RWPE2 (cell line): Measurements from ENCODE around the gene RPL18A.

Source experiments
- ATAC-seq: fragments of 200-7000 bp; cut with Tn5 transposase; 3 replicates; pipeline ENCODE4 v1.9.1; 2021; ENCODE audit warnings: low read depth
- DNase-seq: peaks from one replicate; pipeline ENCODE4 v3.0.0-alpha.2; 2020; ENCODE audit warnings: low spot score
- H3K27ac ChIP-seq: fragments of 450-650 bp; 2 replicates; pipeline ENCODE4 v1.5.1; 2017; ENCODE audit warnings: mild to moderate bottlenecking; ENCODE audit not compliant: poor library complexity, severe bottlenecking
- H3K27me3 ChIP-seq: fragments of 250-450 bp; sonication (Bioruptor Pico); 2 replicates; pipeline ENCODE4 v1.5.1; 2021; ENCODE audit warnings: mild to moderate bottlenecking, moderate library complexity; ENCODE audit not compliant: insufficient read depth, poor library complexity, severe bottlenecking
- H3K36me3 ChIP-seq: fragments of 250-450 bp; sonication (Bioruptor Pico); 2 replicates; pipeline ENCODE4 v1.5.1; 2020; ENCODE audit warnings: low read depth, mild to moderate bottlenecking, moderate library complexity
- H3K4me1 ChIP-seq: fragments of 250-450 bp; sonication (Bioruptor Pico); 2 replicates; pipeline ENCODE4 v1.5.1; 2021; ENCODE audit warnings: mild to moderate bottlenecking, moderate library complexity; ENCODE audit not compliant: insufficient read depth, poor library complexity, severe bottlenecking
- H3K4me3 ChIP-seq: fragments of 250-450 bp; sonication (Bioruptor Pico); 2 replicates; pipeline ENCODE4 v1.5.1; 2021; ENCODE audit warnings: mild to moderate bottlenecking, moderate library complexity; ENCODE audit not compliant: severe bottlenecking
- H3K9me3 ChIP-seq: fragments of 250-450 bp; sonication (Bioruptor Pico); 2 replicates; pipeline ENCODE4 v1.5.1; 2021; ENCODE audit warnings: mild to moderate bottlenecking, moderate library complexity; ENCODE audit not compliant: severe bottlenecking
- CTCF ChIP-seq: fragments of 450-650 bp; IDR thresholded peaks from one replicate; pipeline ENCODE4 v1.5.1; 2017; ENCODE audit warnings: mild to moderate bottlenecking, moderate library complexity; ENCODE audit not compliant: poor library complexity, severe bottlenecking

The RPL18A gene

DNA sequence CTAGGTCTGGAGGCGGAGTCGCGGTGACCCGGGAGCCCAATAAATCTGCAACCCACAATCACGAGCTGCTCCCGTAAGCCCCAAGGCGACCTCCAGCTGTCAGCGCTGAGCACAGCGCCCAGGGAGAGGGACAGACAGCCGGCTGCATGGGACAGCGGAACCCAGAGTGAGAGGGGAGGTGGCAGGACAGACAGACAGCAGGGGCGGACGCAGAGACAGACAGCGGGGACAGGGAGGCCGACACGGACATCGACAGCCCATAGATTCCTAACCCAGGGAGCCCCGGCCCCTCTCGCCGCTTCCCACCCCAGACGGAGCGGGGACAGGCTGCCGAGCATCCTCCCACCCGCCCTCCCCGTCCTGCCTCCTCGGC, 12.2 kb downstream of the RPL18A start, which contains the start of gene SLC5A5:
TSS of gene SLC5A5 (plus strand) at position 68 of the 373 bp plus-strand sequence. CDS start 375 bp downstream, outside the sequence.
- H3K27me3 ChIP-seq, result peaks cover 43% of the 10 kb centered on the region
- no peaks in the 10 kb centered on the region for H3K9me3 ChIP-seq
- no peak within 1 kb of the TSS for H3K4me3 ChIP-seq
- no peak for TF ChIP-seq CTCF
- no peaks in the 10 kb centered on the region for H3K4me1 ChIP-seq
- H3K36me3 ChIP-seq, result no peaks in the 10 kb centered on the region
- DNase-seq (no peak), ATAC-seq (no peak)
- H3K27ac ChIP-seq, result no peak within 1 kb of the TSS

- Histone ChIP-seq H3K27ac (no peak overlapping the region), H3K4me3 (no peak overlapping the region), H3K4me1 (no peaks in the 10 kb centered on the region), H3K9me3 (no peaks in the 10 kb centered on the region), H3K36me3 (no peaks in the 10 kb centered on the region), H3K27me3 (peaks cover 43% of the 10 kb centered on the region)
- no peak for DNase-seq
- TF ChIP-seq CTCF, result no peak
- ATAC-seq, result no peak
These were observed 12.7 kb downstream of the RPL18A start for GRCh38 chr19:17872251-17873001.

DNA sequence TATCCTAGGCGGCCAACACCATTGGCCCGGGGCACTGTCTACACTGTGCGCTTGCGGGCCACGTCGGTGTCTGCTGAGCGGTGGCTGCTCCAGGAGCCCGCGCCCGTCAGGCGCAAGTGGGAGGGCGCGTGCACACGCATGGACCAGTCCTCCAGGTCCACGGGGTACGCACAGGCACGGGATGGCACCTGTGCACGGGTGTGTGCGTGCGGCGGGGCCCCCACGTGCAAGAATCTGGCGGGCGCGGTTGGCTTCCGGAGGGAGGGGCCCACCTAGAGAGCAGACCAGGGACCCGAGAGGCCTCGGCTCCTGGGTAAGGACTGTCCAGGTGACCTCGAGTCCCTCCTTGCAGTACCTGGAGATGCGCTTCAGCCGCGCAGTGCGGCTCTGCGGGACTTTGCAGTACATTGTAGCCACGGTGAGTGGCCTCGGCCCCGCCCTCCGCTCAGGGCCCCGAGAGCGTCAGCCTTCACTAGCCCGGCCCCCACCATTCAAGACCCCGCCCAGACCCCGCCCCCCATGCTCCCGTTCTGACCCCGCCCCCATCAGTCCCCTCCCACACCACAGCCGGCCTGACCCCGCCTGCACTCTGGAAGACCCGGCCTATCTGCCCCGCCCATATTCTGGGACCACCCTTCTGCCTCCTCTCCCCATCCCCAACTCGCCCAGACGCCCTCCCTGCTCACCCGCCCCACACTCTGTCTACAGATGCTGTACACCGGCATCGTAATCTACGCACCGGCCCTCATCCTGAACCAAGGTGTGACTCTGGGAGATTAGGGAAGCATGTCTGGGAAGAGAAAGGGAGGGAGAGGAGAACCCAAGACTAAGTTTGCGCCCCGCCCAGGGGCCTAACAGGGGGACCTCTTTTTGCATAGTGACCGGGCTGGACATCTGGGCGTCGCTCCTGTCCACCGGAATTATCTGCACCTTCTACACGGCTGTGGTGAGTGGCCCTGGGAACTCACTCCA, 14.4 kb downstream of the RPL18A start:
- ATAC-seq (peak; percentile 85), DNase-seq (no peak)
- no peak for TF ChIP-seq CTCF
- H3K4me1 ChIP-seq, result no peaks in the 10 kb centered on the region
- H3K27ac ChIP-seq, result no peak overlapping the region
- peak overlapping the region; percentile 29 for H3K4me3 ChIP-seq
- H3K36me3 ChIP-seq, result no peaks in the 10 kb centered on the region
- peaks cover 43% of the 10 kb centered on the region for H3K27me3 ChIP-seq
- H3K9me3 ChIP-seq, result no peaks in the 10 kb centered on the region

- Histone ChIP-seq H3K36me3 (no peaks in the 10 kb centered on the region), H3K27me3 (peaks cover 36% of the 10 kb centered on the region), H3K9me3 (no peaks in the 10 kb centered on the region), H3K27ac (no peak overlapping the region), H3K4me1 (no peaks in the 10 kb centered on the region), H3K4me3 (no peak overlapping the region)
- DNase-seq, result no peak
- ATAC-seq, result no peak
- no peak for TF ChIP-seq CTCF
These were observed 15.0 kb downstream of the RPL18A start for GRCh38 chr19:17874758-17875135.
